Naive thymus-derived CD8-positive, alpha-beta T cell (primary cell): ENCODE measurements around the gene RFXANK. TPM values are rescaled to one million over a fixed set of nuclear protein-coding genes. Genes with fewer than 3 reads are reported as not detected.
A peak's percentile ranks its signal among the peaks of the same experiment; 100 is the strongest.

Experiments
- ATAC-seq, 2 donors: fragments of 150-1000 bp; cut with Tn5 transposase in 1 of 2; sonication (Bioruptor Pico), chemical (Tn5 transposase) in 1 of 2; 1 replicate in 1 of 2; 2 replicates in 1 of 2; pipeline ENCODE4 v1.10.0; 2021; ENCODE audit warnings: mild to moderate bottlenecking in 2 of 2, moderate library complexity in 2 of 2
- POLR2A ChIA-PET: fragments of 350-600 bp; sonication (Branson Sonifier 250); formaldehyde crosslinking; loops from one replicate; lab custom pipeline; 2021; ENCODE audit warnings: antibody characterized with exemption; lab: Charles Lee
- DNase-seq, 10 donors: peaks; one replicate each; pipeline versions ENCODE4 v3.0.0 to v3.0.0-alpha.2; 2020 to 2022
- H3K27ac Mint-ChIP-seq, 10 donors: one replicate each; pipeline ENCODE4 v1.8.0; 2020 to 2022; ENCODE audit warnings: mild to moderate bottlenecking in 10 of 10, mixed read lengths in 10 of 10, moderate library complexity in 4 of 10, inconsistent platforms in 1 of 10
- H3K27me3 Mint-ChIP-seq, 5 donors: one replicate each; pipeline ENCODE4 v1.8.0; 2021 to 2022; ENCODE audit warnings: mixed read lengths in 5 of 5
- H3K36me3 Mint-ChIP-seq, 3 donors: one replicate each; pipeline ENCODE4 v1.8.0; 2020 to 2022; ENCODE audit warnings: mixed read lengths in 3 of 3, mild to moderate bottlenecking in 2 of 3, inconsistent platforms in 1 of 3
- H3K4me1 Mint-ChIP-seq, 4 donors: one replicate each; pipeline ENCODE4 v1.8.0; 2021 to 2022; ENCODE audit warnings: mixed read lengths in 4 of 4
- H3K4me3 Mint-ChIP-seq, 10 donors: one replicate each; pipeline ENCODE4 v1.8.0; 2020 to 2022; ENCODE audit warnings: mild to moderate bottlenecking in 10 of 10, mixed read lengths in 10 of 10, moderate library complexity in 6 of 10, inconsistent platforms in 1 of 10
- H3K9me3 Mint-ChIP-seq, 9 donors: one replicate each; pipeline ENCODE4 v1.8.0; 2020 to 2022; ENCODE audit warnings: mixed read lengths in 9 of 9, mild to moderate bottlenecking in 3 of 9, inconsistent platforms in 1 of 9, moderate library complexity in 1 of 9
- polyA plus RNA-seq, 3 donors: library from polyadenylated mRNA; unstranded; fragments of 300-500 nt; fragmentation: Illumina TruSeq; gene quantifications; one replicate each; pipeline ENCODE4 v1.2.3, GENCODE V29; 2021
- total RNA-seq, 8 experiments: library from RNA in 2 of 8; stranded (reverse) in 2 of 8; gene quantifications; one replicate each; pipeline ENCODE4 v1.2.3 and lab custom pipeline; 2021 to 2026

RFXANK gene
- total and polyA plus RNA-seq, 5 experiments from 2014 or later, result 72.9 to 101 (median 81.5) TPM

DNA sequence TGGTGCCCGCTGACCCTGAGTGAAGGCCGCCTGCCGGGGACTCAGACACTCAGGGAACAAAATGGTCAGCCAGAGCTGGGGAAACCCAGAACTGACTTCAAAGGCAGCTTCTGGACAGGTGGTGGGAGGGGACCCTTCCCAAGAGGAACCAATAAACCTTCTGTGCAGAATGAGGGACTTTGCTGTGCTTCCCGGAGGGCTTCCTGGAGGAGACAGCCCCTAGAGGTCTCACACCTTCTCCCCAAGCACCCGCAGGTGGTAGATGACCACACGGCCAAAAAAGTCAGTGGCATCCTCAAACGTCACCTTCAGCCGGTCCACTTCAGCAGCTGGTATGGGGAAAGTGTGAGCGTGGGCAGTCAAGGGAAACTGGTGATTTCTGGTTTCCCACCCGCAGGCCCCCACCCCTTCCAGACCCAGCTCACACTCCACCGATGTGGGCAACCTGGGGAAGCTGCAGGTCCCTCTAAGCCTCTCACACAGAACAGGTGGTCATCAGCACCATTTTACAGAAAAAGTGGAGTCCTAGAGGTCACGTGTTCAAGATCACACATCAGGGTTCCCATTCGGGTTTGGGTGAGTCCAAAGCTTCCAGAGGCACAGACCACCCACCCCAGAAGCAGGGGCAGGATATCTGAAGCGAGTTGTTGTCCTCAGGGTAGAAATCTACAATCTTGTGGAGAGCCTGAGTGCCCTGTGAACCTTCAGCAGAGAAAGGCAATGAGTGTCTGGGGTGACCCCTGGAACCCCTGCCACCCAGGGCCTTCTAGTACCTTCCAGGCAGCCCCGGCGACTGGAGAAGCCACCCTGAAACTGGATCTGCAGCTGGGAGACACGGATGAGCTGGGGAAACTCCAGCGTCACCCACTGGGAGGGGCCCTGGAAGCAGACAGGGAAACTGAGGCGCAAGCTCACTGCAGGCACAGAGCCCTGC is 9.9 kb downstream of the RFXANK start:
- peaks cover 0 to 28% (median 6%) of the 10 kb centered on the region in 3 donors for H3K36me3 Mint-ChIP-seq
- POLR2A ChIA-PET, result interaction anchor here (0.8 to 2.7 kb wide), 3 partner anchors 10 to 119 kb away, joined by 3 to 52 read pairs (median 5); partner anchors contain the start of genes BORCS8 and RFXANK

DNA sequence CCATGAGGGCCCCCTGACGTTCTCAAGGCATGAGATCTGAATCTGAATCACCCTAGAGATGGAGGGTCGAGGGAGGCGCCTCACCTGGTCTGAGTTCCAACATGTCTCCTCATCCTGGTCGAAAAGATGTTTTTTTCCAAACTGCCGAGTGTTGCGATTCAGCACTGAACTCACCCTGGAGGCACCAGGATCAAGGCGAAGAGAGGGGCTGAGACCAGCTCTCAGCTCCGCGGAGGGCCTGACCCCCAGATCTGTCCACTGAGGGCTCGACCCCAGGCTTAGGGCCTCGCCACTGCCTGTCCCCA is 10.6 kb downstream of the RFXANK start:
- peaks cover 15 to 39% (median 34%) of the 10 kb centered on the region in 4 donors for H3K4me1 Mint-ChIP-seq
- peaks cover 0 to 14% (median 4%) of the 10 kb centered on the region in 5 donors for H3K27me3 Mint-ChIP-seq
- POLR2A ChIA-PET, result interaction anchor here (0.8 to 2.7 kb wide), 5 partner anchors 10 to 898 kb away, joined by 3 to 52 read pairs (median 3); partner anchors contain the start of genes BORCS8 and RFXANK
- no peak for ATAC-seq
- H3K27ac Mint-ChIP-seq, result peak overlapping the region; percentile 88 to 96 (median 94)
- H3K9me3 Mint-ChIP-seq, result no peaks in the 10 kb centered on the region
- peak in 1 of 10 donors; percentile 16 for DNase-seq
- H3K4me3 Mint-ChIP-seq, result peak overlapping the region; percentile 89 to 97 (median 92)
- peaks cover 0 to 22% (median 6%) of the 10 kb centered on the region in 3 donors for H3K36me3 Mint-ChIP-seq

More for the DNA sequence above, 9.9 kb downstream of the RFXANK start:
- Mint-ChIP-seq H3K9me3 (no peaks in the 10 kb centered on the region), H3K27me3 (peaks cover 0 to 7% (median 3%) of the 10 kb centered on the region in 5 donors), H3K4me1 (peaks cover 9 to 32% (median 27%) of the 10 kb centered on the region in 4 donors), H3K4me3 (peak overlapping the region; percentile 89 to 97 (median 92)), H3K27ac (peak overlapping the region in 8 of 10 donors; percentile 88 to 96 (median 94))
- DNase-seq (no peak), ATAC-seq (no peak)

DNA sequence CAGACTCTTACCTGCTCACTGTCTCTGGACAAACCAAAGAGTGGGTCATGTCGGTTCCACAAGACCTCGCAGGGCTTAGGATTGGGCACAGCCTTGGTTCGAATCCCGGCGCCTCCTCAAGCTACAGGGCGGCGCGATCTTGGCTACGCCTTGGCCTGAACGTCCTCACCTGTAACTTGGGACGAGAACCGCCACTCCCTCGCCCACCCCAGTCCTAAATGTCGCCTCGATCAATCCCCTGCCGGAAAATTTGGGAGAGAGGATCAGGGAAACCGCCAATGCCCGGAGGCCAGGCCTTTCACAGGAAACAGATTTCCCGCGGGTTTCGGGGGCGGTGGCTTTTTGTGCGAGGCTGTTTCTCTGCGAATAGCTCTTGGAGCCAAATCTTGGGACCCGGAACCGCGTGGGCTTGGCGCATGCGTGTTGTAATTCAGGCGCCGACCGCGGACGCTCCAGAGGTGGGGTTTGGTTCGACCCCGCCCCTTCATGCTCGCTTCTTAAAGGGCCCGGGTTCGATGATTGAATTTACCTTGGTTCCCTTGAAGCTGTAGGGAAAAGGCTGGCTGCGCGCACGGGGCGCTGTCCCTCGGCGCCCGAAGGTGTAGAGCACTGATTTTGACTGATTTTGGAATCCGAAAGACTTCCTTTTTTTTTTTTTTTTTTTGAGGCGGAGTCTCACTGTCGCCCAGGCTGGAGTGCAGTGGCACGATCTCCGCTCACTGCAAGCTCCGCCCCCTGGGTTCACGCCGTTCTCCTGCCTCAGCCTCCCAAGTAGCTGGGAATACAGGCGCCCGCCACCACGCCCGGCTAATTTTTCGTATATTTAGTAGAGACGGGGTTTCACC is 11.2 kb downstream of the RFXANK start, which contains the start of gene NR2C2AP:
TSS of gene NR2C2AP (minus strand) at position 403 of the 845 bp plus-strand sequence. CDS start at position 49, 354 bp downstream.
- H3K36me3 Mint-ChIP-seq, result peaks cover 0 to 17% (median 4%) of the 10 kb centered on the region in 3 donors
- H3K4me3 Mint-ChIP-seq, result peak within 1 kb of the TSS; percentile 89 to 97 (median 92)
- peaks cover 0 to 16% (median 4%) of the 10 kb centered on the region in 5 donors for H3K27me3 Mint-ChIP-seq
- H3K9me3 Mint-ChIP-seq, result no peaks in the 10 kb centered on the region
- peak; percentile 95 for ATAC-seq
- POLR2A ChIA-PET, result interaction anchor here (0.8 to 2.7 kb wide), 7 partner anchors 9 to 898 kb away, joined by 3 to 52 read pairs (median 5); partner anchors contain the start of genes BORCS8 and RFXANK
- H3K27ac Mint-ChIP-seq, result peak within 1 kb of the TSS; percentile 88 to 96 (median 94)
- DNase-seq, result peak; percentile 85 to 94 (median 88)
- H3K4me1 Mint-ChIP-seq, result peaks cover 17 to 42% (median 34%) of the 10 kb centered on the region in 4 donors

DNA sequence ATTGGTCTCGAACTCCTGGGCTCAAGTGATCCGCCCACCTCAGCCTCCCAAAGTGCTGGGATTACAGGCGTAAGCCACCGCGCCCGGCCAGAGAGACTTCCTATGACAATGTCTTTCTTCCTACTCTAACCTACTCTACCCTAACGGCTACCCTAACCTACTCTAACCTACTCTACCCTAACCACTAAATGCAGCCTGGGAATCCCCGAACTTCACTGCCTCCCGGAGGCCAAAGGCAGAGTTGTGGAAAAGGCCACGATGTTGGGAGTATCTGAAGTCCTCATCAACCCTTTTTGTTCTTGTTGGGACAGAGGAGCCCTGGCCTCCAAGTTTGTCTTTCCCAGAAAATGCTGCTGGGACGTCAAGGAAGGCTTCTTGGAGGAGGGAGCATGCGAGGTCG is 12.1 kb downstream of the RFXANK start:
- peaks cover 0 to 10% (median 0%) of the 10 kb centered on the region in 3 donors for H3K36me3 Mint-ChIP-seq
- H3K27ac Mint-ChIP-seq, result peak overlapping the region in 5 of 10 donors; percentile 27 to 67 (median 39)
- ATAC-seq, result no peak
- DNase-seq, result no peak
- peaks cover 0 to 16% (median 4%) of the 10 kb centered on the region in 5 donors for H3K27me3 Mint-ChIP-seq
- no peaks in the 10 kb centered on the region for H3K9me3 Mint-ChIP-seq
- POLR2A ChIA-PET, result interaction anchor here (1.2 to 2.7 kb wide), 2 partner anchors 12 to 285 kb away, joined by 11 to 52 read pairs; partner anchors contain the start of genes BORCS8 and RFXANK
- H3K4me3 Mint-ChIP-seq, result peak overlapping the region; percentile 76 to 97 (median 92)
- H3K4me1 Mint-ChIP-seq, result peaks cover 17 to 42% (median 32%) of the 10 kb centered on the region in 4 donors

DNA sequence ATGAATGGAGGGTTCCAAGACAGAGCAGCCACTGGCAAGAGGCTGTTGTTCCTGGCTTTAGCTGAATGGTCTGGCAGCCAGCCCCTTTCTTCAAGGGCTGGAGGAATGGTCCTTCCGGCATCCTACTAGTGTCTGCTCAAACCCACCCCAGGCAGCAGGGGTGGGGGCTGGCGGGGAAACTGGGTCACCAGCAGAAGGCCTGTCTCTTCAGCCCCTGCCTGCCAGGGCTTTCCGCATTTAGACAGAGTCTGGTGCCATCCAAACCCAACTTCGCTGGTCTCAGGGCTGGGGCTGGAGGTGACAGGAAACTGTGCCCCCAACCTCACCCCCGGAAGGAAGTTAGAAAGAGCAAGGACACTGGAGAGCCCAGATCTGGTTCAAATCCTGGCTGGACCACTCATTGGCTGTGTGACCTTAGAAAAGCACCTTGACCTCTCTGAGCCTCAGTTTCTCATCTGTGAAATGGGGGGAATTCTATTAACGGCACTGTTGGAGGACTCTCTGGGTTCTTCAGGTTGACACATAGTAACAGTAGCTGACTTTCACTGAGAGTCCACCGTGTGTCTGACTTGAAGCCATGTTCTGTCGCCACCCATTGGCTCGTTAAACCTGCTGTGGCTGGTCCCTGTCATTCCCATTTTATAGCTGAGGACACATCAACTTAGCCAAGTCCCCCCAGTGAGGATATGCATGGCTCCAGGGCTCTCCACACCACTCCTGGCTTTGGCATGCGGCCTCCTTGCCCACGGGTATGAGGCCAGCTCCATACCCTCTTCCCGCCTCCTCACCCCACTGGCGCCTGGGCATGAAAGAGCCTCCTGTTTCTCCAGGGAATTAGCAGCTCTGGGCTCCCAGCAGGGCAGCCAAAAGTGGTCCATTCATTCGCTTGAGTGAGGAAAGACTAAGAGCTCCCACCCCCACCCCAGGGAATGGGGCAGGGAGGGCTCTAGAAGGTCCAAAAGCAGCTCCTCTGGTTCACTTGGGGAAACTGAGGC is 13.7 kb downstream of the RFXANK start:
- DNase-seq, result no peak
- H3K4me3 Mint-ChIP-seq, result peak overlapping the region in 1 of 10 donors; percentile 4
- peak overlapping the region in 1 of 10 donors; percentile 13 for H3K27ac Mint-ChIP-seq

DNA sequence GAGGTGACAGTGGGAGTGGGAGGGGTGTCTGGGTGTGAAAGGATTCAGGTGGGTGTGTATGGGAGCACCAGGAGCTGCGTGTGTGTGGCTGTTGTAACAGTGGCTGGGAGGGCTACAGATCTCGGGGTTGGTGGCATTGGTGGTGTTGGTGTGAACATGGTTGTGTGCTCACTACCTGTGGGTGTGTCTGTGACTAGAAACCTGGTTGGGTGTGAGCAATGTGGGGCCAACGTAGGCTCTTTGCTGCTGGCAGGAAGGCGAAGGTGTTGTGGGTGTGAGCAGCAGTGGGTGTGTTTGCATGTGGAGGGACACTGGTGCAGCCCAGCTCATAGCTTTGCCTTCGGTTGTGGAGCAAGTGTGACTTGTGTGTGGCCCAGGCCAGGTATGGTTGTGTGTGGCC is 14.9 kb downstream of the RFXANK start:
- no peaks in the 10 kb centered on the region for H3K9me3 Mint-ChIP-seq
- POLR2A ChIA-PET, result interaction anchor here (1.9 kb wide), 1 partner anchor 14 kb away, joined by 9 read pairs; no protein-coding TSS in a partner anchor
- ATAC-seq (no peak), DNase-seq (no peak)
- no peaks in the 10 kb centered on the region for H3K36me3 Mint-ChIP-seq
- peak overlapping the region in 1 of 10 donors; percentile 35 for H3K27ac Mint-ChIP-seq
- H3K4me1 Mint-ChIP-seq, result peaks cover 17 to 40% (median 30%) of the 10 kb centered on the region in 4 donors
- peaks cover 7 to 40% (median 17%) of the 10 kb centered on the region in 5 donors for H3K27me3 Mint-ChIP-seq
- H3K4me3 Mint-ChIP-seq, result peak overlapping the region in 2 of 10 donors; percentile 26 to 42

More for the DNA sequence above, 13.7 kb downstream of the RFXANK start:
- H3K36me3 Mint-ChIP-seq, result peaks cover 0 to 3% (median 0%) of the 10 kb centered on the region in 3 donors
- H3K9me3 Mint-ChIP-seq, result no peaks in the 10 kb centered on the region
- H3K27me3 Mint-ChIP-seq, result peaks cover 2 to 29% (median 9%) of the 10 kb centered on the region in 5 donors
- peaks cover 17 to 40% (median 32%) of the 10 kb centered on the region in 4 donors for H3K4me1 Mint-ChIP-seq
- ATAC-seq, result no peak
- POLR2A ChIA-PET, result interaction anchor here (1.9 kb wide), 1 partner anchor 12 kb away, joined by 9 read pairs; no protein-coding TSS in a partner anchor

DNA sequence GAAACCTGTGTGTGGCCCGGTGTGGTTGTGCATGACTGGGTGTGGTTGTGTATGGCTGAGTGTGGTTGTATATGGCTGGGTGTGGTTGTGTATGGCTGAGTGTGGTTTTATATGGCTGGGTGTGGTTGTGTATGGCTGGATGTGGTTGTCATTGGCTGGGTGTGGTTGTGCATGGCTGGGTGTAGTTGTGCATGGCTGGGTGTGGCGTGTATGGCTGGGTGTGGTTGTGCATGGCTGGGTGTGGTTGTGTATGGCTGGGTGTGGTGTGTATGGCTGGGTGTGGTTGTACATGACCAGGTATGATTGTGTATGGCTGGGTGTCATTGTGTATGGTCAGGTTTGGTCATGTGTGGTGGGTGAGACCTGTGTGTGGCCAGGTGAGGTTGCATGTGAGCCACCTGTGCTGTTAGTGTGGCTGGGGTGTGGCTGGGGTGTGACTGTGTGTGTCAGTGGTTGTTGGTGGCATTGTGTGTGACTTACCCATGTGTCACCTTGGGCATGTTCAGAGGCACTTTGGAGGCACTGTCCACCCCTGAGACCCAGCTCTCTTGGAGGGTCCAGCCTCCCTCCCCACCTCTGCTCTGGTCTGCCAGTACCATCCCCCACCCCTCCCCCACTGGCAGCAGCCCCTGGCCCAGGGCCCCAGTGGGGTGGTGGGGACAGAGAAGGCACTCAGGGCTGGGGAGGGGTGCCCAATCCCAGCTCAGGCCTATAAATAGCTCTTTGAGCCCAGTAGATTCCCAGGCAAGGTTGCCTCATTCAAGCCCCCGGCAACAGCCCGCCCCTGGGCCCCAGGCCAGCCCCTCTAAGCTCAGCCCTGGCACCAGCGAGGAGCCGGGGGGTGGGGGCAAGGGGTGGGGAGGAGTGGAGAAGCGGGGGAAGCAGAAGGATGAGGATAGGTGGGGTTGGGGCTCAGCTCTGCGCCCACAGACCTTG is 15.8 kb downstream of the RFXANK start:
- DNase-seq, result no peak
- H3K27me3 Mint-ChIP-seq, result peaks cover 7 to 49% (median 25%) of the 10 kb centered on the region in 5 donors
- peak overlapping the region in 3 of 10 donors; percentile 29 to 41 (median 35) for H3K27ac Mint-ChIP-seq
- ATAC-seq, result no peak
- no peaks in the 10 kb centered on the region for H3K36me3 Mint-ChIP-seq
- POLR2A ChIA-PET, result interaction anchor here (0.6 kb wide), 1 partner anchor 906 kb away, joined by 3 read pairs; no protein-coding TSS in a partner anchor
- no peaks in the 10 kb centered on the region for H3K9me3 Mint-ChIP-seq
- peaks cover 14 to 31% (median 20%) of the 10 kb centered on the region in 4 donors for H3K4me1 Mint-ChIP-seq
- H3K4me3 Mint-ChIP-seq, result no peak overlapping the region

DNA sequence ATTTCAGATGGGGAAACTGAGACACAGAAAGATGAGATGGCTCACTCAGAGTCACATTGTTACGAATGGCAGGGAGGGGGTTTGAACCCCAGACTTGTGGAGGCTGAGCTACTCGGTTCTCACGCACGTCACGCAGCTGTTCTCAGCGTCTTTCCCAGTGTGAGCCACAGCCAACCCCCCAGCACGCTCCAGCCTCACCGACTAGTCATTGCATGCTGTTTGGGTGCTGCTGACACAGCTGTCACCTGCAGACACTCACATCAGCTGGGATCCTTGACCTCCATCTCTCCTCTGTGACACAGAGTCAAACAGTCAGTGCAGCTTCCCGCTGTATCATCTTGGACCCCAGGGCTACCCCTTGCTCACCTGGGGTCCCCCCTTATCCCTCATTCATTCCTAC is 17.3 kb downstream of the RFXANK start:
- ATAC-seq, result no peak
- Mint-ChIP-seq H3K36me3 (peaks cover 0 to 5% (median 0%) of the 10 kb centered on the region in 3 donors), H3K9me3 (peaks cover 0 to 2% (median 0%) of the 10 kb centered on the region in 9 donors), H3K4me3 (no peak overlapping the region), H3K27ac (no peak overlapping the region), H3K27me3 (peaks cover 19 to 64% (median 39%) of the 10 kb centered on the region in 5 donors), H3K4me1 (peaks cover 15 to 22% (median 17%) of the 10 kb centered on the region in 4 donors)
- POLR2A ChIA-PET, result no interaction called here
- DNase-seq, result no peak

DNA sequence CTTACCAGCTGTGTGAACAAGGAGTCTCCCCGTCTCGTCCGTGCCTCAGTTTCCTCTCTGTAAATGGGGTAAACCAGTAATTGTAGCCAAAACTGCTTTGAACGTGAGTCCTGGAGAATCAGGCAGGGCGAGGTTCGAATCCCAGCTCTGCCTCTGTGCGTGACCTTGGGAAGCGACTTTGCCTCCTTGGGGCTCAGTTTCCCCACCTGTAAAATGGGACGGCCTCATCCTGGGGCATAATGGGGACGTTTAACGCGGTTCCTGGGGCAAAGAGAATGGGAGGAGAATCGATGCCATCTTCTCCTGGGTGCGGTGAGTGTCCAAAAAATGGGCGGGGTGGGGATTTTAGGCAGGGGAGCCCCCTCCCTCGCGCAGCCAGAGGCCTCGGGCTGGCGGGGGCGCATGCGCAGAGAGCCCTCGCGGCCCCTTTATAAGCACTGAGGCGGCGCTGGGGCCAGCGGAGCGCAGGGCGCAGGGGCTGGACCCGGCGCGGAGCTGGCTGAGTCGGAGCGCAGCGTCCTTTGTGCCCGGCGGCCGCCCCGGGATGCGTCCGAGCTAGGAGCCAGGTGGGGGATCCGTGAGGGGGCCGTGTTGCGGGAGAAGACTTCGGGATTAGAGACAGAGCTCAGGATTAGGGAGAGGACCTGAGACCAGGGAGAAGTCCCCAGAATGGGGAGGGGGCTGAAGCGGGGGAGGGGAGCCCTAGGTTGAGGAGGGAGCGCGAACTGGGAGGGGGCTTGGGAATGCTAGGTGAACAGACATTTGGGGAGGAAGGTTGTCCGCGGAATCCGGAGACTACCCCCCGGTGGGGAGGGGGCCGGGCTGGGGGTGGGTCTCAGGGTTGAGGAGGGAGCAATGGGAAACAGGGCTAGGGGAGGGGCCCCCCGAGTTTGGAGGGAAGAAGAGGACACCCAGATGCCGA is 19.7 kb downstream of the RFXANK start, which contains the start of gene NCAN:
TSS of gene NCAN (plus strand) at position 460 of the 922 bp plus-strand sequence. CDS start 4,996 bp downstream, outside the sequence.
- ATAC-seq, result no peak

More for the DNA sequence above, 19.7 kb downstream of the RFXANK start, which contains the start of gene NCAN:
- Mint-ChIP-seq H3K27me3 (peaks cover 24 to 76% (median 53%) of the 10 kb centered on the region in 5 donors), H3K9me3 (peaks cover 0 to 2% (median 0%) of the 10 kb centered on the region in 9 donors), H3K4me1 (peaks cover 12 to 15% (median 14%) of the 10 kb centered on the region in 4 donors), H3K27ac (peak within 1 kb of the TSS in 1 of 10 donors; percentile 2), H3K4me3 (no peak within 1 kb of the TSS), H3K36me3 (peaks cover 0 to 5% (median 0%) of the 10 kb centered on the region in 3 donors)
- POLR2A ChIA-PET, result no interaction called here
- no peak for DNase-seq
